KOPT-K1 (cell line): ENCODE measurements around the gene CHPF.

Experiments used
- H3K27ac ChIP-seq: fragments of 200-600 bp; sonication (generic); 2 replicates; pipeline ENCODE4 v1.5.1; 2016; ENCODE audit warnings: antibody characterized with exemption, mild to moderate bottlenecking, low read depth, low read length; ENCODE audit not compliant: poor library complexity, severe bottlenecking
- H3K36me3 ChIP-seq: fragments of 200-600 bp; sonication (generic); 2 replicates; pipeline ENCODE4 v1.5.1; 2017; ENCODE audit warnings: antibody characterized with exemption, mild to moderate bottlenecking, low read length, moderate library complexity; ENCODE audit not compliant: insufficient read depth
- H3K9me3 ChIP-seq: fragments of 200-600 bp; sonication (generic); 2 replicates; pipeline ENCODE4 v1.5.1; 2017; ENCODE audit warnings: antibody characterized with exemption, low read length, mild to moderate bottlenecking; ENCODE audit not compliant: insufficient read depth, poor library complexity, severe bottlenecking

CHPF gene

GRCh38 chr2:219531639-219532377 is 11.8 kb downstream of the CHPF start:
- Histone ChIP-seq H3K27ac (no peak overlapping the region), H3K9me3 (no peaks in the 10 kb centered on the region), H3K36me3 (no peaks in the 10 kb centered on the region)

GRCh38 chr2:219530048-219530963 is 13.3 kb downstream of the CHPF start:
- H3K36me3 ChIP-seq = no peaks in the 10 kb centered on the region
- H3K9me3 ChIP-seq = no peaks in the 10 kb centered on the region
- no peak overlapping the region for H3K27ac ChIP-seq

GRCh38 chr2:219527472-219527871 is 16.1 kb downstream of the CHPF start:
- Histone ChIP-seq H3K36me3 (no peaks in the 10 kb centered on the region), H3K9me3 (no peaks in the 10 kb centered on the region), H3K27ac (no peak overlapping the region)

- Histone ChIP-seq H3K36me3 (no peaks in the 10 kb centered on the region), H3K9me3 (no peaks in the 10 kb centered on the region), H3K27ac (no peak overlapping the region)
These were observed 16.6 kb downstream of the CHPF start for GRCh38 chr2:219527076-219527394.

GRCh38 chr2:219526320-219527075 is 17.1 kb downstream of the CHPF start:
- H3K27ac ChIP-seq = no peak overlapping the region
- no peaks in the 10 kb centered on the region for H3K36me3 ChIP-seq
- no peaks in the 10 kb centered on the region for H3K9me3 ChIP-seq

- Histone ChIP-seq H3K9me3 (no peaks in the 10 kb centered on the region), H3K27ac (no peak overlapping the region), H3K36me3 (no peaks in the 10 kb centered on the region)
These were observed 17.9 kb downstream of the CHPF start for GRCh38 chr2:219525533-219526232.

- Histone ChIP-seq H3K27ac (no peak overlapping the region), H3K36me3 (no peaks in the 10 kb centered on the region), H3K9me3 (no peaks in the 10 kb centered on the region)
These were observed 18.8 kb downstream of the CHPF start for GRCh38 chr2:219524817-219525216.

- Histone ChIP-seq H3K27ac (no peak overlapping the region), H3K9me3 (no peaks in the 10 kb centered on the region), H3K36me3 (no peaks in the 10 kb centered on the region)
These were observed 20.5 kb downstream of the CHPF start for GRCh38 chr2:219523031-219523671.

- H3K27ac ChIP-seq = no peak overlapping the region
- no peaks in the 10 kb centered on the region for H3K36me3 ChIP-seq
- H3K9me3 ChIP-seq = no peaks in the 10 kb centered on the region
These were observed 21.2 kb downstream of the CHPF start for GRCh38 chr2:219522111-219523030.

- H3K9me3 ChIP-seq = no peaks in the 10 kb centered on the region
- H3K27ac ChIP-seq = no peak overlapping the region
- no peaks in the 10 kb centered on the region for H3K36me3 ChIP-seq
These were observed 22.3 kb downstream of the CHPF start for GRCh38 chr2:219521066-219521880.

- Histone ChIP-seq H3K9me3 (no peaks in the 10 kb centered on the region), H3K27ac (no peak overlapping the region), H3K36me3 (no peaks in the 10 kb centered on the region)
These were observed 23.5 kb downstream of the CHPF start for GRCh38 chr2:219520079-219520478.

GRCh38 chr2:219519526-219519916 is 24.1 kb downstream of the CHPF start:
- Histone ChIP-seq H3K9me3 (no peaks in the 10 kb centered on the region), H3K36me3 (no peaks in the 10 kb centered on the region), H3K27ac (no peak overlapping the region)
